NT2/D1 (cell line): ENCODE measurements around the gene KLHDC7A.

Experiments used
- DNase-seq: peaks from one replicate; pipeline ENCODE4 v3.0.0-alpha.2; 2011; ENCODE audit warnings: low read depth, low spot score
- H3K27me3 ChIP-seq: 2 replicates; pipeline ENCODE4 v1.6.0; 2011; ENCODE audit warnings: mild to moderate bottlenecking; ENCODE audit not compliant: insufficient read length, insufficient read depth
- H3K36me3 ChIP-seq: 2 replicates; pipeline ENCODE4 v1.6.1; 2011; ENCODE audit warnings: mild to moderate bottlenecking, low read length, mixed read lengths; ENCODE audit not compliant: insufficient read depth, insufficient read length
- H3K4me1 ChIP-seq: 2 replicates; pipeline ENCODE4 v1.5.1; 2011; ENCODE audit not compliant: insufficient read depth, insufficient read length
- H3K4me3 ChIP-seq: 2 replicates; pipeline ENCODE4 v1.5.1; 2011; ENCODE audit warnings: low read depth; ENCODE audit not compliant: insufficient read length
- H3K9ac ChIP-seq: 2 replicates; pipeline ENCODE4 v1.6.0; 2011; ENCODE audit warnings: low read depth; ENCODE audit not compliant: insufficient read length
- H3K9me3 ChIP-seq: 2 replicates; pipeline ENCODE4 v1.5.1; 2011; ENCODE audit warnings: mild to moderate bottlenecking, low read length; ENCODE audit not compliant: insufficient read depth
- SUZ12 ChIP-seq: IDR thresholded peaks from 2 replicates; pipeline ENCODE4 v1.6.1; 2011; ENCODE audit not compliant: insufficient read length, insufficient read depth; ENCODE audit errors: extremely low read depth
- YY1 ChIP-seq: IDR thresholded peaks from 2 replicates; pipeline ENCODE4 v1.6.1; 2011; ENCODE audit not compliant: insufficient read length, insufficient read depth
- ZNF274 ChIP-seq: IDR thresholded peaks from 2 replicates; pipeline ENCODE4 v1.6.1; 2011; ENCODE audit warnings: mild to moderate bottlenecking, low read depth, low read length

The KLHDC7A gene

DNA sequence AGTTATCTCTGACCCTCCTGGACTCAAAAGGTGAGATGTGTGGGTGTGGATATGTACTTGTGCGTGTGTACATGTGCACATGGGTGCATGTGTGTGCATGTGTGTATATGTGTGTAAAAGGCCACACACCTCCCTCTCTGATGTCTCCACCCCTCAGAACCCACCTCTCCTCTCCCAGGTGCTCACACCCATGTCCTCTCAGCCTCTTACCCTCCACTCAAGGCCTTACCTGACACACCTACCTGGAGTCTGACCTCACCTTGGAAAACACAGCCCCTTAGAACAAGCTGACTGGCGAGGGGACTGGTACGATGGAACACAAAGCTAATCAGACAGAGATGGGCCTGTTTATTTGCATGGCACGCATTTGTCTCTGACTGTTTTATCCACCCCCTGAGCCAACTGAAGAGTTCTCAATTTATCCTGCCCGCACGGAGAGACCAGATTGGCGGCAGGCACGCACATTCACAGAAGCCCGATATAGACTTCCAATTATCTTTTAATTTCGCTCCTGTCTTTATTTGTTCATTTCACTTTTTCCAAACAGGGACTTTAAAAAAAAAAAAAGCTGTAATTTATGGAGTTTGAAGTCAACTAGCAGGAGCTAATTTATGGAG lies 6.1 kb upstream of the KLHDC7A start:
- no peaks in the 10 kb centered on the region for H3K27me3 ChIP-seq
- TF ChIP-seq ZNF274 (no peak), YY1 (no peak), SUZ12 (no peak)

DNA sequence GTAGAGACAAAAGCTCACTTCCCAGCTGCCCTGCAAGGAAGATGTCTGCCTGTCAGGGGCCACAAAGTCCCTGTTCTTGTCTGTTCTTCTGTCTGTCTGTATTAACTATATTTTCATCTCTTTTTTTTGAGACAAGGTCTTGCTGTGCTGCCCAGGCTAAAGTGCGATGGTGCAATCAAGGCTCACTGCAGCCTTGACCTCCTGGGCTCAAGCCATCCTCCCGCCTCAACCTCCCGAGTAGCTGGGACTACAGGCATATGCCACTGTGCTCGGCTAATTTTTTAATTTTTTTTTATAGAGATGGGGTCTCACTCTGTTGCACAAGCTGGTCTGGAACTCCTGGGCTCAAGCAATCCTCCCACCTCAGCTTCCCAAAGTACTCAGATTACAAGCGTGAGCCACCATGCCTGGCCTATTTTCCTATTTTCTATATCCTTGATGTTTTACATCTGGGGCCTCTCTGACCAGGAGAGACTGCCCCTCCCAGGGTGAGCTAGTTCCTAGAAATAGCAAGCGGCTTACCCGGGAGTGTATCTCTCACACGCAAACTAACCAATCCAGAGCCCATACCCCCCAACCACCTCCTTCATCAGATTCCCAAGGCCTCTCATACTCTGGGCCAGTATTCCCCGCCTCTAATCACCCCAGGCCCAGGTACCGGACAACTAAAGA lies 5.4 kb upstream of the KLHDC7A start:
- H3K4me1 ChIP-seq: peaks cover 16% of the 10 kb centered on the region

More for the DNA sequence above, 6.1 kb upstream of the KLHDC7A start:
- H3K4me3 ChIP-seq: no peak overlapping the region
- peaks cover 12% of the 10 kb centered on the region for H3K4me1 ChIP-seq
- H3K9ac ChIP-seq: no peak overlapping the region
- H3K36me3 ChIP-seq: no peaks in the 10 kb centered on the region
- no peak for DNase-seq
- no peaks in the 10 kb centered on the region for H3K9me3 ChIP-seq

DNA sequence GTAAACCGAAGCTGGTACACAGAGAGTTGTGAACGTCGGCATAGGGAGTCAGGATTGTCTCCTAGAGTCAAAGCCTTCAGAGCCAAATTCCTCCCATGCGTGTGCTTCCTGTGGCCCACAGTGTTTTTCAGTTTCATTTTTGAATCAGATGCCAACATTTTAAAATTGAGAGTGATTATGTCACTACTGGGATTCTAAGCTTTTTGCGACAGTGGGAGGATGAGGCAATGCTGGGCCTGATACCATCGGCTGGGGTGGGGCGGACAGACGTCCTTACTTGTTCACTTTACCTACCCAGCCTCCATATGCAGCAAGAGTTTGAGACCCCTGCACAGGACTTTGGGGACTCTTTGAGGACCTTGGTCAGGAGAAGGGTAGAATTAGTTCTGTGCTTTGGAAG lies 1.3 kb upstream of the KLHDC7A start:
- Histone ChIP-seq H3K27me3 (no peaks in the 10 kb centered on the region), H3K36me3 (peaks cover 4% of the 10 kb centered on the region), H3K9me3 (no peaks in the 10 kb centered on the region; the same call in 1 of the 2 replicates), H3K4me3 (no peak overlapping the region), H3K4me1 (peaks cover 16% of the 10 kb centered on the region), H3K9ac (no peak overlapping the region)
- TF ChIP-seq SUZ12 (no peak), ZNF274 (no peak), YY1 (no peak)
- no peak for DNase-seq

More for the DNA sequence above, 5.4 kb upstream of the KLHDC7A start:
- no peak for TF ChIP-seq ZNF274
- TF ChIP-seq YY1: no peak
- TF ChIP-seq SUZ12: no peak
- DNase-seq: no peak
- Histone ChIP-seq H3K9ac (no peak overlapping the region), H3K36me3 (no peaks in the 10 kb centered on the region), H3K4me3 (no peak overlapping the region), H3K27me3 (no peaks in the 10 kb centered on the region), H3K9me3 (no peaks in the 10 kb centered on the region)

DNA sequence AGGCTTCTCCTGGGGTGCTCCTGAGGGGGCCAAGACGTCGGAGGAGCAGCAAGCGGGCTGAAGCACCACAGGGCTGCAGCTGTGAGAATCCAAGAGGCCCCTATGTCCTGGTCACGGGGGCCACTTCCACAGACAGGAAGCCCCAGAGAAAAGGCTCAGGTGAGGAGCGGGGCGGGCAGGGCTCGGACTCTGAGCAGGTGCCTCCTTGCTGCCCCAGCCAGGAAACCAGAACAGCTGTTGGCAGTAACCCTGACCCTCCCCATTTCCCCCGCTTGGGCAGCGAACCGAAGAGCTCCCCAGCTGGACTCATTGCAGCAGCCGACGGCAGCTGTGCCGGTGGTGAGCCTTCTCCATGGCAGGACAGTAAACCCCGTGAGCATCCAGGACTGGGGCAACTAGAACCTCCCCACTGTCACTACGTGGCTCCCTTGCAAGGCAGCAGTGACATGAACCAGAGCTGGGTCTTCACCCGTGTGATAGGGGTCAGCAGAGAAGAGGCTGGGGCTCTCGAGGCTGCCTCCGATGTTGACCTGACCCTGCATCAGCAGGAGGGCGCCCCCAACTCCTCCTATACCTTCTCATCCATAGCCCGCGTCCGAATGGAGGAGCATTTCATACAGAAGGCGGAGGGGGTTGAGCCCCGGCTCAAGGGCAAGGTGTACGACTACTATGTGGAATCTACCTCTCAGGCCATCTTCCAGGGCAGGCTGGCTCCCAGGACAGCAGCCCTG lies 625 bp downstream of the KLHDC7A start:
- Histone ChIP-seq H3K9me3 (no peaks in the 10 kb centered on the region; the same call in 1 of the 2 replicates), H3K4me1 (peaks cover 16% of the 10 kb centered on the region), H3K4me3 (peak overlapping the region; percentile 25), H3K27me3 (no peaks in the 10 kb centered on the region), H3K9ac (peak overlapping the region; percentile 56), H3K36me3 (peaks cover 4% of the 10 kb centered on the region)
- TF ChIP-seq ZNF274: no peak
- no peak for TF ChIP-seq YY1
- TF ChIP-seq SUZ12: no peak
- no peak for DNase-seq

DNA sequence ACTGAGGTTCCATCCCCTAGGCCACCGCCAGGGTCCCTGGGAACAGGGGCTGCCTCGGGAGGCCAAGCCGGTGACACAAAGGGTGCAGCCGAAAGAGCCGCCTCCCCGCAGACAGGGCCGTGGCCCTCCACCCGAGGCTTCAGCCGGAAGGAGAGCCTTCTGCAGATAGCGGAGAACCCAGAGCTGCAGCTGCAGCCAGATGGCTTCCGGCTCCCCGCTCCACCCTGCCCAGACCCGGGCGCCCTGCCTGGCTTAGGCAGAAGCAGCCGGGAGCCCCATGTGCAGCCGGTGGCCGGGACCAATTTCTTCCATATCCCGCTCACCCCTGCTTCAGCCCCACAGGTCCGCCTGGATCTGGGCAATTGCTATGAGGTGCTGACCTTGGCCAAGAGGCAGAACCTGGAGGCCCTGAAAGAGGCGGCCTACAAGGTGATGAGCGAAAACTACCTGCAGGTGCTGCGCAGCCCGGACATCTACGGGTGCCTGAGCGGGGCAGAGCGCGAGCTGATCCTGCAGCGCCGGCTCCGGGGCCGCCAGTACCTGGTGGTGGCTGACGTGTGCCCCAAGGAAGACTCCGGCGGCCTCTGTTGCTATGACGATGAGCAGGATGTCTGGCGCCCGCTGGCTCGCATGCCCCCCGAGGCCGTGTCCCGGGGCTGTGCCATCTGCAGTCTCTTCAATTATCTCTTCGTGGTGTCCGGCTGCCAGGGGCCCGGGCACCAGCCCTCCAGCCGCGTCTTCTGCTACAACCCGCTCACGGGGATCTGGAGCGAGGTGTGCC lies 1.4 kb downstream of the KLHDC7A start:
- DNase-seq: no peak
- TF ChIP-seq ZNF274: no peak
- no peak for TF ChIP-seq SUZ12
- TF ChIP-seq YY1: no peak
- H3K9ac ChIP-seq: no peak overlapping the region
- peaks cover 14% of the 10 kb centered on the region for H3K4me1 ChIP-seq
- H3K4me3 ChIP-seq: no peak overlapping the region
- peaks cover 4% of the 10 kb centered on the region for H3K36me3 ChIP-seq
- no peaks in the 10 kb centered on the region; the same call in 1 of the 2 replicates for H3K9me3 ChIP-seq
- H3K27me3 ChIP-seq: no peaks in the 10 kb centered on the region

DNA sequence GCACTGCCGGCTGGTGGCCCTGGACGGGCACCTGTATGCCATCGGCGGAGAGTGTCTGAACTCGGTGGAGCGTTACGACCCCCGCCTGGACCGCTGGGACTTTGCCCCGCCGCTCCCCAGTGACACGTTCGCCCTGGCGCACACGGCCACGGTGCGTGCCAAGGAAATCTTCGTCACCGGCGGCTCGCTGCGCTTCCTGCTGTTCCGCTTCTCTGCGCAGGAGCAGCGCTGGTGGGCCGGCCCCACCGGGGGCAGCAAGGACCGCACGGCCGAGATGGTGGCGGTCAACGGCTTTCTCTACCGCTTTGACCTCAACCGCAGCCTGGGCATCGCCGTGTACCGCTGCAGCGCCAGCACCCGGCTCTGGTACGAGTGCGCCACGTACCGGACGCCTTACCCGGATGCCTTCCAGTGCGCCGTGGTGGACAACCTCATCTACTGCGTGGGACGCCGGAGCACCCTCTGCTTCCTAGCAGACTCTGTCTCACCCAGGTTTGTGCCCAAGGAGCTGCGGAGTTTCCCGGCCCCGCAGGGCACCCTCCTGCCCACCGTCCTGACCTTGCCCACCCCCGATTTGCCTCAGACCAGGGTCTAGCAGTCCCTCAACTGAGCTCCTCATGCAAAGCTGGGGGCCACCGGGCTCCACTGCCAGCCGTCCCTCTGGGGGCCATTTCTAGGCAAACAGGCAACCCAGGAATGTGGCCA lies 2.1 kb downstream of the KLHDC7A start:
- TF ChIP-seq SUZ12 (no peak), YY1 (no peak), ZNF274 (no peak)
- H3K27me3 ChIP-seq: no peaks in the 10 kb centered on the region
- H3K4me3 ChIP-seq: no peak overlapping the region
- peaks cover 12% of the 10 kb centered on the region for H3K4me1 ChIP-seq
- peaks cover 4% of the 10 kb centered on the region for H3K36me3 ChIP-seq
- no peak for DNase-seq
- no peaks in the 10 kb centered on the region; the same call in 1 of the 2 replicates for H3K9me3 ChIP-seq
- H3K9ac ChIP-seq: no peak overlapping the region
